ENCODE results near the gene NR2F6. TPM values are rescaled to one million over a fixed set of nuclear protein-coding genes. Genes with fewer than 3 reads are reported as not detected.

NR2F6 gene
- polyA plus RNA-seq, 2 of the 4 experiments (the other 2 are of a cell fraction): 31.9 to 42.1 TPM

DNA sequence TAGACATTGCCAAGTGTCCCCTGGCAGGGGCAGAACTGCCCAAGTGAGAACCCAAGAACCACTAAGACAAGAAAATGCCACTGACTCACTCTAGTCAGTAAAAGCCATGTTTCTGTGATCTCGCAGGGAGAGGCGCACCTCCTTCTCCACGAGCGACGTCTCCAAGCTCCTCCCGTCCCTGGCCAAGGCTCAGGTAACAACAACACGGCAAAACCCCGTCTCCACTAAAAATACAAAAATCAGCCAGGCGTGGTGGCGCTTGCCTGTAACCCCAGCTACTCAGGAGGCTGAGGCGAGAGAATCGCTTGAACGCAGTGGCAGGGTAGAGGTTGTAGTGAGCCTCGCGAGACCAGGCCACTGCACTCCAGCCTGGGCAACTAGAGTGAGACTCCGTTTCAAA is 48.1 kb downstream of the NR2F6 start:
- CTCF ChIA-PET: interaction anchor here (0.6 kb wide), 1 partner anchor 10 kb away, joined by 3 read pairs; no protein-coding TSS in a partner anchor
- ATAC-seq: no peak
- WGBS (ENCODE audit: missing lambda C conversion rate): 94% methylated on average over 16 of the region's 16 CpGs
- Histone ChIP-seq H3K4me1 (no peaks in the 10 kb centered on the region), H3K27ac (no peak overlapping the region), H3K9me3 (no peaks in the 10 kb centered on the region), H3K4me2 (no peak overlapping the region), H3K4me3 (no peak overlapping the region)
- DNase-seq (ENCODE audit: low read depth in 1 of 2, low spot score in 1 of 2): no peak
- POLR2A ChIA-PET: no interaction called here
- TF ChIP-seq EHMT2 (IDR thresholded peaks at IDR 0.05; ENCODE audit: low read depth) (no peak), FOSB (CRISPR knock-in tag; IDR thresholded peaks at IDR 0.05) (no peak), ZSCAN20 (CRISPR knock-in tag; IDR thresholded peaks at IDR 0.05) (no peak), HOXB13 (CRISPR knock-in tag; IDR thresholded peaks at IDR 0.05; ENCODE audit: low read depth) (no peak), GATA3 (IDR thresholded peaks at IDR 0.05; ENCODE audit: borderline replicate concordance) (no peak), HOXB5 (CRISPR knock-in tag; IDR thresholded peaks at IDR 0.05) (no peak)
- FAIRE-seq: no peak

DNA sequence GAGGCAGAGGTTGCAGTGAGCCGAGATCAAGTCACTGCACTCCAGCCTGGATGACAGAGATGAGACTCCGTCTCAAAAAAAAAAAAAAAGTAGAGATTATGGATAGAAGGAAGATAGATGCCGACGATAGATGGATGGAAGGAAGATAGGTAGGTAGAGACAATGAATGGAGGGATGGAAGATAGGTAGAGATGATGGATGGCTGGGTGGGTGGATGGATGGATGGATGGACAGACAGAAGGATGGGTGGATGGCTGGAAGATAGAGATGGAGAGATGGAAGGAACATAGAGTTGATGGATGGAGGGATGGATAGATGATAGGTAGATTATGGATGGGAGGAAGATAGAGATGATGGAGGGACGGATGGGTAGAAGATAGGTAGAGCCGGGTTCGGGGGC is 49.1 kb downstream of the NR2F6 start:
- WGBS (ENCODE audit: missing lambda C conversion rate): 92% methylated on average over 7 of the region's 7 CpGs
- H3K4me3 ChIP-seq: no peak overlapping the region
- ChIA-PET CTCF (no interaction called here), POLR2A (no interaction called here)
- no peak overlapping the region for H3K27ac ChIP-seq
- no peaks in the 10 kb centered on the region for H3K9me3 ChIP-seq
- H3K4me1 ChIP-seq: no peaks in the 10 kb centered on the region
- DNase-seq (ENCODE audit: low read depth in 1 of 2, low spot score in 1 of 2) (no peak), ATAC-seq (no peak), FAIRE-seq (no peak)
- no peak overlapping the region for H3K4me2 ChIP-seq
- no peak for TF ChIP-seq CHD4 (IDR thresholded peaks at IDR 0.05; ENCODE audit: borderline replicate concordance)
- no peak for TF ChIP-seq TFCP2L1 (CRISPR knock-in tag; IDR thresholded peaks at IDR 0.05)
- TF ChIP-seq SREBF2 (IDR thresholded peaks at IDR 0.05): no peak
- TF ChIP-seq, protein P1, sequence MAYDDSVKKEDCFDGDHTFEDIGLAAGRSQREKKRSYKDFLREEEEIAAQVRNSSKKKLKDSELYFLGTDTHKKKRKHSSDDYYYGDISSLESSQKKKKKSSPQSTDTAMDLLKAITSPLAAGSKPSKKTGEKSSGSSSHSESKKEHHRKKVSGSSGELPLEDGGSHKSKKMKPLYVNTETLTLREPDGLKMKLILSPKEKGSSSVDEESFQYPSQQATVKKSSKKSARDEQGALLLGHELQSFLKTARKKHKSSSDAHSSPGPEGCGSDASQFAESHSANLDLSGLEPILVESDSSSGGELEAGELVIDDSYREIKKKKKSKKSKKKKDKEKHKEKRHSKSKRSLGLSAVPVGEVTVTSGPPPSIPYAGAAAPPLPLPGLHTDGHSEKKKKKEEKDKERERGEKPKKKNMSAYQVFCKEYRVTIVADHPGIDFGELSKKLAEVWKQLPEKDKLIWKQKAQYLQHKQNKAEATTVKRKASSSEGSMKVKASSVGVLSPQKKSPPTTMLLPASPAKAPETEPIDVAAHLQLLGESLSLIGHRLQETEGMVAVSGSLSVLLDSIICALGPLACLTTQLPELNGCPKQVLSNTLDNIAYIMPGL (CRISPR knock-in tag; IDR thresholded peaks at IDR 0.05; ENCODE audit: borderline replicate concordance): no peak
- TF ChIP-seq, protein P2, sequence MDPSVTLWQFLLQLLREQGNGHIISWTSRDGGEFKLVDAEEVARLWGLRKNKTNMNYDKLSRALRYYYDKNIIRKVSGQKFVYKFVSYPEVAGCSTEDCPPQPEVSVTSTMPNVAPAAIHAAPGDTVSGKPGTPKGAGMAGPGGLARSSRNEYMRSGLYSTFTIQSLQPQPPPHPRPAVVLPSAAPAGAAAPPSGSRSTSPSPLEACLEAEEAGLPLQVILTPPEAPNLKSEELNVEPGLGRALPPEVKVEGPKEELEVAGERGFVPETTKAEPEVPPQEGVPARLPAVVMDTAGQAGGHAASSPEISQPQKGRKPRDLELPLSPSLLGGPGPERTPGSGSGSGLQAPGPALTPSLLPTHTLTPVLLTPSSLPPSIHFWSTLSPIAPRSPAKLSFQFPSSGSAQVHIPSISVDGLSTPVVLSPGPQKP (IDR thresholded peaks at IDR 0.05; ENCODE audit: low read depth, low read length): no peak
- TF ChIP-seq ZC3H11A (IDR thresholded peaks at IDR 0.05): no peak
- no peak for TF ChIP-seq BHLHE40 (IDR thresholded peaks at IDR 0.05; ENCODE audit: low read depth, low read length)
- TF ChIP-seq ESRRA (IDR thresholded peaks at IDR 0.05; ENCODE audit: borderline replicate concordance, low read length): no peak
- TF ChIP-seq, protein P3, sequence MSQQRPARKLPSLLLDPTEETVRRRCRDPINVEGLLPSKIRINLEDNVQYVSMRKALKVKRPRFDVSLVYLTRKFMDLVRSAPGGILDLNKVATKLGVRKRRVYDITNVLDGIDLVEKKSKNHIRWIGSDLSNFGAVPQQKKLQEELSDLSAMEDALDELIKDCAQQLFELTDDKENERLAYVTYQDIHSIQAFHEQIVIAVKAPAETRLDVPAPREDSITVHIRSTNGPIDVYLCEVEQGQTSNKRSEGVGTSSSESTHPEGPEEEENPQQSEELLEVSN (IDR thresholded peaks at IDR 0.05; ENCODE audit: borderline replicate concordance, low read depth): no peak
- TF ChIP-seq EP300 (IDR thresholded peaks at IDR 0.05): no peak
- TF ChIP-seq, protein P4, sequence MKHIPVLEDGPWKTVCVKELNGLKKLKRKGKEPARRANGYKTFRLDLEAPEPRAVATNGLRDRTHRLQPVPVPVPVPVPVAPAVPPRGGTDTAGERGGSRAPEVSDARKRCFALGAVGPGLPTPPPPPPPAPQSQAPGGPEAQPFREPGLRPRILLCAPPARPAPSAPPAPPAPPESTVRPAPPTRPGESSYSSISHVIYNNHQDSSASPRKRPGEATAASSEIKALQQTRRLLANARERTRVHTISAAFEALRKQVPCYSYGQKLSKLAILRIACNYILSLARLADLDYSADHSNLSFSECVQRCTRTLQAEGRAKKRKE (CRISPR knock-in tag; IDR thresholded peaks at IDR 0.05; ENCODE audit: low read depth): no peak
- no peak for TF ChIP-seq KDM1A (IDR thresholded peaks at IDR 0.05; ENCODE audit: low read depth)
- TF ChIP-seq RFX5 (IDR thresholded peaks at IDR 0.05): no peak

DNA sequence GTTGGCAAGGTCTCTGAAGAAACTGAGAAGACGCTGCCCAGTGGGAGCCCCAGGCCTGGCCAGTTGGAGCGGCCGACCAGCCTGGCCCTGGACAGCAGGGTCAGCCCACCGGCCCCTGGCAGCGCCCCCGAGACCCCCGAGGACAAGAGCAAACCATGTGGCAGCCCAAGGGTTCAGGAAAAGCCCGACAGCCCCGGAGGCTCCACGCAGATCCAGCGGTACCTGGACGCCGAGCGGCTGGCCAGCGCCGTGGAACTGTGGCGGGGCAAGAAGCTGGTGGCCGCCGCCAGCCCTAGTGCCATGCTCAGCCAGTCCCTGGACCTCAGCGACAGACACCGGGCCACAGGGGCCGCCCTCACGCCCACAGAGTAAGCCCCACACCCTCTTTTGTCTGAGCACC is 50.6 kb downstream of the NR2F6 start:
- DNase-seq (ENCODE audit: low read depth in 1 of 2, low spot score in 1 of 2): no peak
- TF ChIP-seq JUN (IDR thresholded peaks at IDR 0.05): no peak
- no peak for TF ChIP-seq CHD2 (IDR thresholded peaks at IDR 0.05; ENCODE audit: low read length, partially characterized antibody)
- no peak for TF ChIP-seq HOXA7 (CRISPR knock-in tag; IDR thresholded peaks at IDR 0.05)
- Histone ChIP-seq H3K27ac (no peak overlapping the region), H3K4me1 (no peaks in the 10 kb centered on the region), H3K9me3 (no peaks in the 10 kb centered on the region), H3K4me2 (no peak overlapping the region), H3K4me3 (no peak overlapping the region)
- FAIRE-seq: no peak
- POLR2A ChIA-PET: no interaction called here
- CTCF ChIA-PET: no interaction called here
- 97% methylated on average over 19 of the region's 23 CpGs for WGBS (ENCODE audit: missing lambda C conversion rate)
- no peak for ATAC-seq

Data from A549 (cell line).